ENCODE results near the gene IDH3B. TPM values are rescaled to one million over a fixed set of nuclear protein-coding genes. Genes with fewer than 3 reads are reported as not detected.
"Not testable (repeated sequence)": the region's sequence is repeated elsewhere in the genome, so short reads cannot be mapped to it uniquely, and the experiment has no call there.

IDH3B gene
- total RNA-seq, 1 experiment from 2014 or later: 204 TPM

DNA sequence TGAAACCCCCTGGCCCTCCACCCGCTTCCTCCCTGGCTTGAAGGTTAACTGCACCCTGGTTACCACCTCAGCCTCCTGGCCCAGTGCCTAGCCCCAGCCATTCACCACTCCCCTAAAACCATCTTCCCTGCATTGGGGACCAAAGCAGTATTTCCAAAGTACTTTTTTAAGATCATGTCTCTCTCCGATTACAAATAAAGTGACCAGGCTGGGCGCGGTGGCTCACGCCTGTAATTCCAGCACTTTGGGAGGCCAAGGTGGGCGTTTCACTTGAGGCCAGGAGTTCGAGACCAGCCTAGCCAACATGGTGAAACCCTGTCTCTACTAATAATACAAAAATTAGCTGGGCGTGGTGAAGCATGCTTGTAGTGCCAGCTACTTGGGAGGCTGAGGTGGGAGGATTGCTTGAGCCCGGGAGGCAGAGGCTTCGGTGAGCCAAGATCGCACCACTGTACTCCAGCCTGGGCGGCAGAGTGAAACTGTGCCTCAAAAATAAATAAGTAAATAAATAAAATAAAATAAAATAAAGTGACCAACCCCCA lies 32.0 kb upstream of the IDH3B start:
- DNase-seq (ENCODE audit: low spot score); in situ Hi-C loops (cut with HindIII; ENCODE audit: low sequenced_read_pairs): not testable (repeated sequence)

DNA sequence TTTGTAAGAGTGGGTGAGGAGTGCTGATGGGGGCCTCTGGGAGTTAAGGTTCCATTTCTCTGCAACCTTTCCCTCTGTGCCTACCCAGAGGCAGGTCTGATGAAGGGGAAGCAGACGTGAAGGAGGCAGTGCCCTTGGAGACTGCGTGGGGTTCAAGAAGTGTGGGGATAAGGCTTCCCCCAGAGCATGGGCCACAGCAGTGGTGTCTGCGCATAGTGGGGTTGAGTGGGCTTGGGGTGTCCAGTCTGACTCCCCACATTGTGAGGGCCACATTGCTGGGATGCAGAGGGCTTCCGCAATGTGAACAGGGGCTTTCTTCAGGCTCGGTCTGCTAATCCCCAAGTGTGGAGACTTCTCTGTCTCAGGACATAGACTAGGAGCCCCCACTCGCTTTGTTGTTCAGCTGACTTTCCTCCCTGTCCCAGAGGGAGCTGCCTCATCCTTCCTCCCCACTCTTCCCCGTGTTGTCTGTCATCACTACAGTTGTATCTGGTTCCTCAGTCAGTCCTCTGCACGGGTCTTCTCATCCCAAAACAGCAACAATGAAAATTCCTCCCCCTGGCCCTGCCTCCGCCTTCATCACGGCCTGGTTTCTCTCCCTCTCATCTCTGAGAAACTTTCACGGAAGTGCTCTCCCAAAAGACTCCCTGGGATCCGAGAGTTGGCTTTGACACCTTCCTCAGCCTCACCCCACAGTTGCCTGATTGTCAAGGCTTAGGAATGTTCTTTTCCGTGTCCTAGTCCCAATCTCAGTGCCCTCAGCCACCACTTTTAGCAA lies 31.4 kb upstream of the IDH3B start:
- in situ Hi-C loops (cut with HindIII; ENCODE audit: low sequenced_read_pairs): no loop called here
- no peak for DNase-seq (ENCODE audit: low spot score)

DNA sequence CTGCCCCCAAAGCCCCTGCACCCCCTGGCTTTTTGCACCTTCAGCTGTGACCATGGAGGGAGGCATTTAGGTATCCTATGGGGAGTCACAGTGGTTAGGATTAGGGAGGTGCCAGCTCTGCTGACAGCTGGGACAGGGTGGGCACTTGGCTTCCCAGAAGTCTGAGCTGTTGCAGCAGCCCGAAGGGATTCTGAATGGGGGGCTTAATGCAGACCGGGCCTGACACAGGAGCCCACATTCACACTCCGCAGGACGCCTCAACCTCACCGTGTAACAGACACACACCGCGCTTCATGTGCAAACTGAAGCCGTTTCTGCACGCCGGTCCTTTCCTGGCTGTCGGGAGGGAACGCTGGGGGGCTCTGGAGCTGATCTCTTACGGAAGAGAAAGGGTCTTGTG lies 30.5 kb upstream of the IDH3B start:
- in situ Hi-C loops (cut with HindIII; ENCODE audit: low sequenced_read_pairs): no loop called here
- no peak for DNase-seq (ENCODE audit: low spot score)

DNA sequence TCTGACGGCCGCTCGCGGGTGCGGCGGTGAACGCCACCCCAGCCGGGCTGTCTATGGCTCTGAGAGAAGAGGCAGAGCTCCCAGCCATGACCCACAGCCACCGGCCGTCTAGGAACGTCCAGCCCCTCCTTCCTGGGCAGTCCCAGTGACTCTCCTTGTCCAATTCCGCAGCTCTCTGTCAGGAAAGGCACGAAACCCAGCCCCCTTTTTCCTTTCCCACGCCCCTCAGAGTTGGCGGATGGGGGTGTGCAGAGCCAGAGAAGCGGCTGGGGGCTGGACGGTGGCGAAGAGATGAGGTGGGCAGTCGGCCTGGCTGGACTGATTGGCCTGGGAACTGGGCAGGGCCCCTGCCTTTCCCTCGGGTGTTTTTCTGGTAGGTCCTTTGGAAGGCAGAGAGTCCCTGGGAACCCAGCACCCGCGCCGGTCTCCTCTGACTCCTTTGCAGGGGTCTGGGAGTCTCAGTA lies 30.0 kb upstream of the IDH3B start:
- DNase-seq (ENCODE audit: low spot score): no peak
- in situ Hi-C loops (cut with HindIII; ENCODE audit: low sequenced_read_pairs): no loop called here

DNA sequence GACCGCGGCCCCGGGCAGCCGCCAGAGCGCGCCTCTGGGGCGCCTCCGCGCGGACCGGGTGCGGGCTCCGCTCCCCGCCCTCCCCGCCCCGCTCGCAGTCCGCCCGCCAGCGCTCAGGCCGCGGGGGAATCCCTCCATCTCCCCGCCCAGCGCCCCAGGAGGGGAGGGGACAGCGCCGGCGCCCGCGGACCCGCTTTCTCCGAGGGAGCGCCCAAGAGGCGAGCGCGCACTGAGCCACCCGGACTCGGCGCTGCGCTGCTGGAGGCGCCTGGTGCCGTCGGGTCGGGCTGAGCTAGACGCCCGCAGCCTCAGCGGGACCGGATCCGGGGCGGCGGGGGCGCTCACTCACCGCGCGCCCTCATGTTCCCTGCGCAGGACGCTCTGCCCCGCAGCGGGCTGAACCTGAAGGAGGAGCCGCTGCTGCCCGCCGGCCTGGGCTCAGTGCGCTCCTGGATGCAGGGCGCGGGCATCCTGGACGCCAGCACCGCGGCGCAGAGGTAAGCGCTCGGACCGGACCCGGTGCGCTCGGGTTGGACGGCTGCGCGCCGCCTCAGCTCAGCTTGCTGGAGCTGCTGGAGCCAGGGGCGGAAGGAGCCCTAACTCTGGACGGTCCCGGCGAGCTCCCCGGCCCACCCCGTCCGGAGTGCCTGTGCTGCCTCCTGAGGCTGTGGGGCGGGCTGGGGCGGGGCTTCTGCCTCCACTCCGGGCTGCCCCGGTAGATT lies 29.4 kb upstream of the IDH3B start:
- in situ Hi-C loops (cut with HindIII; ENCODE audit: low sequenced_read_pairs): no loop called here
- DNase-seq (ENCODE audit: low spot score): no peak

DNA sequence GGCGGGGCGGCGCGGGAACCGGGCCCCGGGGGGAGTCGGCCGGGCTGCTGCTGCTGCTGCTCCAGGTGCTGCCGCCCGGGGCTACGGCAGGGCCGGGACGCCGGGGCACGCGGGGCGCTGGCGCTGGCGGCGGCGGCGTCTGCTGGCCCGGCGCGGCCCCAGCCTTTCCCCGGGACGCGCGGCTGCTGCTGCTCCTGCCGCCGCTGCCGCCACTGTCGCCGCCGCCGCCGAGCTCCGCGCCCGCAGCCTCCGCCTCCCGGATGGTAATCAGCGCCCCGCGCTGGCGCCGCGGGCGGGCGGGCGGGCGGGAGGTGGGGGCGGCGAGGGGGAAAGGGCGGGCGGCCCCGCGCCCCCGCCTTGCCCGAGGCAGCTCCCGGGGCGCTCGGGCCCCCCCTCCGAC lies 28.9 kb upstream of the IDH3B start:
- in situ Hi-C loops (cut with HindIII; ENCODE audit: low sequenced_read_pairs): no loop called here
- no peak for DNase-seq (ENCODE audit: low spot score)

DNA sequence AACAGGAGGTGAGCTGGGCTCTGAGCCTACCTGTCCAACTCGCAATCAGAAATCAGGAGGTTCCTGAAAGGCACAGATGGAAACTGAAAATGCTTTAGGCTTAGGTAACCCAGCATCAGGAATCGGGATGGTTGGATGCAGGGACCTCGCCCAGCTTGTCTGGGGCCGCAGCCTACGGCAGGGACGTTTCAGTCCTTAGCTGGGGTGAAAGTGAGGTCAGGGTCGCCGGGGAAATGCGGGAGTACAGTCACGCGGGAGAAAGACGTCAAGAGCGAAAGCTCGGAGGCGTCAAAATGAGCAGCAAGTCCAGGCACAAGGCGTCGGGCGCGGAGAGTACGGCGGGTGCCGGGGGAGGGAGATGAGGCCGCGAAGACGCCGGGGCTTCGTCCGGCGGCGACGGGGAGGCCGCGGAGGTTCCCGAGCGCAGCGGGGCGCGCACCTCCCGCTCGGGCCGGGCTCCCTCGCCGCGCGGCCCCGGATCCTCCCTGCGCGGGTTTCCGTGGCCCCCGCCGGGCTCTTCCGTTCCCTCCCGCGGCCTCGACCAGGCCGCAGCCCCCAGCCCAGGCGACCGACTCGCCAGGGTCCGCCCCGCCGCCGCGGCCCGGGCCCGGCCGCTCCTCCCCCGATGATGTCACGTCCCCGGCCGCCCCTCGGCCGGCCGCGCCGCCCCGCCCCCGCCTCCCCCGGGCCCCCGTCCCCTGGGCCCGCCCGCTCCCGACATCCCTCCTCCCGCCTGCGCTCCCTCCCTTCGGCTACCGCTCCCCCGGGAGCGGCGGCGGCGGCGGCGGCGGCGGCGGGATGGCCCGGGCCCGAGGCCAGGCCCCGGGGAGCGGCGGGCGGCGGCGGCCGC lies 28.2 kb upstream of the IDH3B start, which contains the start of gene EBF4:
Gene EBF4, plus strand, starts transcription at position 745 of the 850 bp plus-strand sequence. CDS start 866 bp downstream, outside the sequence.
- DNase-seq (ENCODE audit: low spot score): peak; percentile 7

DNA sequence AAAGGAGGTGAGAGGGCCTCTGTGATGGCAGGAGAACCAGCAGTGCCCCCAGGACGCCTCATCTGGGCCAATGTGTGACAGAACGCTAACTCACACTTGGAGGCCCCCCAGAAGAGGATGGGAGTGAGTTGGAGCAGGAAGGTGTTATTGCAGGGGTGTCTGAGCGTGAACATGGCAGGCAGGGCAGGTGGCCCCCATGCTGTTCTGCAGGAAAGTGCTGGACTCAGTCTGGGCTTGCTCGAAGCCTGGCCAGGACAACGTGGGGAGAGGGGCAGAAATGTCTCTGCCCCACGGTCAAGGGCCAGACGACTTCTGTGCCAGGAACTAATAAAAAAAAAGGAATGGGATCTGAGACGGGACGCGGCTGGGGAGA lies 27.6 kb upstream of the IDH3B start:
- in situ Hi-C loops (cut with HindIII; ENCODE audit: low sequenced_read_pairs): no loop called here
- DNase-seq (ENCODE audit: low spot score): no peak

More for the DNA sequence above, 28.2 kb upstream of the IDH3B start, which contains the start of gene EBF4:
- in situ Hi-C loops (cut with HindIII; ENCODE audit: low sequenced_read_pairs): no loop called here

DNA sequence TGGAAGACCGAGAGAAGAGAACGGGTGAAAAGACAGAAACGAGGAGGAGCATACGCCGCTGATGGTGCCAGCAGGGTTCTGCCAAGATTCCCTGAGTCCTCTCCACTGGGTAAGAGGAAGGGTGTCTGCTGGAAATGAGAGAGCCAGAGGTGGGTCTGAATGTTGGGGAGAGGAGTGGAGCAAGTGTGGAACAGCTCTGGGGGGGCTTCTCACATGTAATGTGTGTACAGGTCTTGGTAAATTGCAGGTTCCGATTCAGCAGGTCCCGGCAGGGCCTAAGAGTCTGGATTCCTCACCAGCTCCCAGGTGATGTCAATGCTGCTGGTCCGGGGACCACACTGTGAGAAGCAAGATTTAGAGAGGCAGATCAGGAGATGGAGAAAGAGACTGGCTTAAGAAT lies 27.1 kb upstream of the IDH3B start:
- in situ Hi-C loops (cut with HindIII; ENCODE audit: low sequenced_read_pairs): no loop called here
- DNase-seq (ENCODE audit: low spot score): no peak

DNA sequence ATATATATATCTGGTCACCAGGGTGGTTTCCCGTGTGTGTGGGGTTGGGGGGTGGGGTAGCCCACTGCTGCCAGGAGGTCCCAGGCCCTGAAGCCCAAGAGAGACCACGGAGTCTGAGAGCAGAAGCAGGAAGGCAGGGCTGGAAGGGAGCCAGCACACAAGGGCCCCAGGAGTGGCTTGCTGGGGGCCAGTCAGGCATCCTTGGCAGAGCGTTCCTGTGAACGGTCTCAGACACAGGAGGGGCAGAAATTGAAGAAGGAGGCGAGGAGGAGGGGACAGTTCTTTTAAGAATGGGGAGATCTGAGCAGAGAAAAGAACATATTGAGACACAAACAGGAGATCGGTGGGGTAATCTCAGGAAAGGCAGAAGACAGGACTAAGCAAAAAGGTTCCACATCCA lies 26.7 kb upstream of the IDH3B start:
- in situ Hi-C loops (cut with HindIII; ENCODE audit: low sequenced_read_pairs): no loop called here
- DNase-seq (ENCODE audit: low spot score): no peak

DNA sequence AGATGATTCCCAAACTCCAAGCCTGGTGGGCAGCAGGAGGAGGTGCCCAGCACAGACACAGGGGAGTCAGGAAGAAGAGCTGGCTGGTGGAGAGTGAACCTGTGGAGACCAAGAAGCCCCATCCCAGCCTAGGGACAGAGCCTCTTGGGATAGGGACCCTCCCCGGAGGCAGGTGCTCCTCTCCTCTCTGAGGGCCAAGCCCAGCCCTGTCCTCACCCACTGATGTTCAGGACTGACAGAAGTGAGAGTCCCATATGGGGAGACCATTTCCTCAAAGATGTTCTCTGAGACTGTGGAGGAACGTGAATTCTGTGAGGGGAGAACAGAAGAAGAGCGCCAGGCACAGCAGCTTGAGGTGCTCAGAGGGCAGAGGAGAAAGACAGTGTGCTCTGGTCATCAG lies 26.2 kb upstream of the IDH3B start:
- no peak for DNase-seq (ENCODE audit: low spot score)

DNA sequence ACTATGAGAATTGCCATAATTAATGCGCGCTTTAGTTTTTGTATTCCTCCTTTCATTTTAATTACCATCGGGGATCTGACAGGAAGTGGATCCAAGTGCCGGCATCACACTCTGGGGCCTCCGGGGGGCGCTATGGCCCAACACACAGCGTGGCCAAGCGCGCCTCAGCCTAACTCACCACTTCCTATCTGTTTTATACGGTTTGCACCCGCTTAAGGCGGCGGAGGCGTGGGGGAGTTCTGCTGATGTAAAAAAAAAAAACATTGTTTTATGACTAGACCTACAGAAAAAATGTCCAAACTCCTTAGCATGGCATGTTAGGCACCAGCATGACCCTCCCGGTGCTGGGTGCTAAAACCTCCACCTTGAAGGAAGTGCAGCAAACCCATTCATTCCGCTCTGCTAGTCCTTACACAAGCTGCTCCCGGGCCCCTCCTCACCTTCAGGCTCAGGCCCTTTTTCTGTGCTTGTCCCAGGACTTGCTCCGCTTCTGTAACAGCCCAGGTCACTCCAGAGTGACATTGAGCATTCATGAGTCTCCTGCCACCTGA lies 24.1 kb upstream of the IDH3B start:
- peak; percentile 8 for DNase-seq (ENCODE audit: low spot score)
- in situ Hi-C loops (cut with HindIII; ENCODE audit: low sequenced_read_pairs): no loop called here

More for the DNA sequence above, 26.2 kb upstream of the IDH3B start:
- in situ Hi-C loops (cut with HindIII; ENCODE audit: low sequenced_read_pairs): no loop called here

DNA sequence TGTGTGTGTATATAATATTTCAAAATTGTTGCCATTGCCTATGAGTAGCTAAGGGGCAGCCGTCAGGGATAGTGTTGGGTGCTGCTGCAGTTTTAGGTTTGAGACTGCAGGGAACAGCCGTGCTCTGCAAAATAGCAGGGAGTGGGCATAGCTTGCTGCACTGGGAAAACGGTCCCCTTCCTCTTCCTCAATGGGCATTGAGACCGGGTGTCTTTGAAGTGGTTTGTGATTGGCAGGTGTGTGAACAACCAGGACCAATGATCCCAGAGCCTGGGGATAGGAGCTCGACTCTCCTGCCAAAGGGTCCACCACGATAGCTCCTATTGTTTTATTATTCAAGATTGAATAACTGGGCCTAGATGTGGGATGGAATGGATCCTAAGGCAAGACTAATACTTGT lies 23.5 kb upstream of the IDH3B start:
- no peak for DNase-seq (ENCODE audit: low spot score)
- in situ Hi-C loops (cut with HindIII; ENCODE audit: low sequenced_read_pairs): no loop called here

DNA sequence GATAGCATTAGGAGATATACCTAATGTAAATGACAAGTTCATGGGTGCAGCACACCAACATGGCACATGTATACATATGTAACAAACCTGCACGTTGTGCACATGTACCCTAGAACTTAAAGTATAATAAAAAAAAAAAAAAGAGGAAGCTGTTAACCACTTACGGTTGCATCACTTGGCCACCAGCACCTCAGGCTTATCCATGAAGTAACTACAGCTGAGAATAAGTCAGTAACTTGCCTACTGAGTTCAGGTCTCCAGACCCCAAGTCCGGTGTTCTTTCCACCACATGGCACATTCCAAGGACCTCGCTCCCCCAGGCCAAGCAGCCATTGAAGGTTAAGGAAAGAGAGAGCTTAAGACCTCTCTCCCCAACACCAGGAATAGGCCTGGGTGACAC lies 20.8 kb upstream of the IDH3B start:
- DNase-seq (ENCODE audit: low spot score); in situ Hi-C loops (cut with HindIII; ENCODE audit: low sequenced_read_pairs): not testable (repeated sequence)

DNA sequence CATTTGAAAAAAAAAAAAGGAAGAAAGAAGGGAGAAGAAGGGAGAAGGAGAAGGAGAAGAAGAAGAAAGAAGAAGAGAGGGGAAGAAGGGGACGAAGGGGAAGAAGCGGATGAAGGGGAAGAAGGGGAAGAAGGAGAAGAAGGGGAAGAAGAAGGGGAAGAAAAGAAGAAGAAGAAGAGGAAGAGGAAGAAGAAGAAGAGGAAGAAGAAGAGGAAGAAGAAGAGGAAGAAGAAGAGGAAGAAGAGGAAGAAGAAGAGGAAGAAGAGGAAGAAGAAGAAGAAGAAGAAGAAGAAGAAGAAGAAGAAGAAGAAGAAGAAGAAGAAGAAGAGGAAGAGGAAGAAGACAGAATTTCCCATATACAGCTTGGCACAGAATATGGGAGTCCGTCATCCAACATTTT lies 18.0 kb upstream of the IDH3B start:
- DNase-seq (ENCODE audit: low spot score); in situ Hi-C loops (cut with HindIII; ENCODE audit: low sequenced_read_pairs): not testable (repeated sequence)

DNA sequence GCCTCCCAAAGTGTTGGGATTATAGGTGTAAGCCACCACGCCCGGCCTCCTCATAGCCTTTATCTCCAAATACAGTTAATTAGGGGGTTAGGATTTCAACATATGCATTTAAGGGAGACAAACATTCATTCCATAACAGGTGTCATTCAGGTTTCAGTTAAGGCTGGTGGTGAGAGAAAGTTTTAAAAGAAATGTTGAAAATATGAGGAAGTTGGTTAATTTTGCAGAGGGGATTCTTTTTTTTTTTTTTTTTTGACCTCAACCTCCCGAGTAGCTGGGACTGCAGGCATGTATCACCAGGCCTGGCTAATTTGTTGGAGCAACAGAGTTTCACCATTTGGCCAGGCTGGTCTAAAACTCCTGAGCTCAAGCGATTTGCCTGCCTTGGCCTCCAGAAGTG lies 16.0 kb upstream of the IDH3B start:
- in situ Hi-C loops (cut with HindIII; ENCODE audit: low sequenced_read_pairs): no loop called here
- no peak for DNase-seq (ENCODE audit: low spot score)

DNA sequence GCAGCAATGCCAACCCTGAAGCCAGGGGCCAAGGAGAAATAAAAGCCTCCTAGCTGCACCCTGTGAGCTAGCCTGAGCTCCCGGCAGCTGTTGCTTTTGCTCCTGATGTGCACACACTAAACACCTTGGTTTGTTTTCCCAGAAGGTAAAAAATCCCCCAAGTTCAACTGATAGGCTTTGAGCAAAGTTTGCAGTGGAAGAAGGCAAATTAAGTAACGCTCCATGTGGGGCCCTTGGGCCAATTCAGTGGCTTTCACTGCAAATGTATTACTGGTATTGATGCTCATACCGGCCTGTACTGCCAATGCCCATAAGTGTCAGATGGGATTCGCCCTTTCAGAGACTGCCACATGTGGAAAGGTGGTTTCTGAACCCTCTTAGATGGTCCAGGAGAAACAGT lies 9.4 kb upstream of the IDH3B start:
- no peak for DNase-seq (ENCODE audit: low spot score)
- in situ Hi-C loops (cut with HindIII; ENCODE audit: low sequenced_read_pairs): no loop called here

DNA sequence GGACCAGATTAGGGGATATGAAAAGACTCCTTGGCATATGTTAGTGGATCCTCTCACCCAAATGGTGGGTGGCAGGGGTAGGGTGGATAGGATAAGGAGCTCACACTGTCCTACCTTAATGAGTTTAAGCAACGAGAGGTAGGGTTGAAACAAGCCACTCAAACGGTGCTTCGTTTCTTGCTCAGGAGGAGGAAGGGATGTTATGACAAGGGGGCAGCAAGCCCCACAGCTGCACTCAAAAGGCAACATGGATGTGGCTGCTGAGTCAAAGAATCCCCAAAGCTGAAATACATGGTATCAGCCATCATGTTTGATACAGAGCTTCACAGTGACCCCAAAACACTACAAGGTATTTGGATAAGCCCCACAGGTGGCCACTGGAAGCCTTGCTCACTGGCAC lies 8.4 kb upstream of the IDH3B start:
- DNase-seq (ENCODE audit: low spot score): no peak
- in situ Hi-C loops (cut with HindIII; ENCODE audit: low sequenced_read_pairs): no loop called here

DNA sequence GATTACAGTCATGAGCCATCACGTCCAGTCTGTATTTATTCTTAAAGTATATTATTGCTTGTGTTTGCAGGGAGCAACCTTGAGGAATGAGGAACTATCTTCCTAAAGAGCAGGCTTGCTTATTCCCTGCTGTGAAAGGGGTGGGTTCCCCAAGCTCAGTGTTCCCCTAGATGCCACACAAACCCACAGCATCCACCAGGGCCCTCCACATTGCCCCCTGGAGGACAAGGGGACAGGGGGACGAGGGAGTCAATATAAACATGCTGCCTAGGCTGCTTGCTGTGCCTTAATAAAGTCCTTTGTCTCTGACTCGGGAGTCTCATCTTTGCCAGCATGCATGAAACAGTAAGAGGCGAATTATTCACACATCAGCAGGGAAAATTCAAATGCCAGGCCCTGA lies 8.0 kb upstream of the IDH3B start:
- DNase-seq (ENCODE audit: low spot score): no peak
- in situ Hi-C loops (cut with HindIII; ENCODE audit: low sequenced_read_pairs): no loop called here

All from G401 (cell line).